Tibial artery (tissue), 4 donors: ENCODE data around the gene SMKR1.

Experiments
- DNase-seq, 2 donors: peaks; one replicate each; pipeline ENCODE4 v3.0.0-alpha.2; 2019
- H3K27ac ChIP-seq, 2 donors: fragments of 200-600 bp; sonication (generic) in 1 of 2; 1 replicate in 1 of 2; 2 replicates in 1 of 2; pipeline ENCODE4 v1.5.1; 2018 to 2019; ENCODE audit warnings: mild to moderate bottlenecking in 1 of 2
- H3K27me3 ChIP-seq, 2 donors: fragments of 200-600 bp; sonication (generic) in 1 of 2; one replicate each; pipeline versions ENCODE4 v1.5.1 to v1.6.0; 2016 to 2019
- H3K36me3 ChIP-seq, 3 donors: fragments of 200-600 bp; sonication (generic) in 2 of 3; one replicate each; pipeline ENCODE4 v1.5.1; 2016 to 2019; ENCODE audit warnings: mild to moderate bottlenecking in 2 of 3
- H3K4me1 ChIP-seq, 4 donors: fragments of 200-600 bp; sonication (generic) in 2 of 4; 1 replicate in 3 of 4; 2 replicates in 1 of 4; pipeline ENCODE4 v1.5.1; 2016 to 2019
- H3K4me3 ChIP-seq, 2 donors: fragments of 200-600 bp; sonication (generic) in 1 of 2; 1 replicate in 1 of 2; 2 replicates in 1 of 2; pipeline ENCODE4 v1.5.1; 2018 to 2019; ENCODE audit warnings: mild to moderate bottlenecking in 2 of 2
- H3K9me3 ChIP-seq, 3 donors: fragments of 200-600 bp; sonication (generic) in 1 of 3; one replicate each; pipeline ENCODE4 v1.5.1; 2016 to 2019
- intact Hi-C: fragments of 100-400 bp; cut with DNase I; formaldehyde crosslinking; loops from one replicate; pipeline ENCODE4 v1.15.0; 2023; ENCODE audit warnings: low total_unique reads
- TF ChIP-seq, protein P1 (sequence below), 2 experiments: fragments of 200-600 bp in 1 of 2; fragments of 450-650 bp in 1 of 2; IDR thresholded peaks; one replicate each; pipeline ENCODE4 v1.5.1; 2017 to 2019; ENCODE audit warnings: antibody characterized with exemption in 2 of 2, mild to moderate bottlenecking in 1 of 2, moderate library complexity in 1 of 2

SMKR1 gene

DNA sequence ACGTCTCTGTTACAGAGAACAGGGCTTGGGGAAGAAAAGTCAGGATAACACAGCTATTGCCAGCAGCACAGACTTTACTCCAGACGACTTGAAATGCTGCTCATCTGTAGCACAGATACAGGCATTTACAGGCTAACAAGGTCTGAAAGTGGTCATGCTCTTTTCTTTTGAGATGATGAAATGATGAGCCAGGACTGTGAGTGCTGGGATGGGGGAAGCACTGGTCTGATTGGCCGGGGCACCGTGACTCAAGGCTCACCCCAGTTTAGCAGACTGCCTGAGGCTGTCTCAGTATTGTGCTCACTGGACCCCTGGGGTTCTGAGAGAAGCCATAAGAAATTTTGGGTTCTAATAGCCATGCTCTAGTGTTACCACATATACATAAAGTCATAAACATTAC is 12.4 kb downstream of the SMKR1 start:
- intact Hi-C loops: no loop called here
- no peak for DNase-seq
- Histone ChIP-seq H3K36me3 (no peaks in the 10 kb centered on the region), H3K27me3 (peaks cover 0 to 12% of the 10 kb centered on the region in 2 donors), H3K4me1 (no peaks in the 10 kb centered on the region), H3K4me3 (no peak overlapping the region), H3K27ac (no peak overlapping the region), H3K9me3 (no peaks in the 10 kb centered on the region)
- TF ChIP-seq, protein P1, sequence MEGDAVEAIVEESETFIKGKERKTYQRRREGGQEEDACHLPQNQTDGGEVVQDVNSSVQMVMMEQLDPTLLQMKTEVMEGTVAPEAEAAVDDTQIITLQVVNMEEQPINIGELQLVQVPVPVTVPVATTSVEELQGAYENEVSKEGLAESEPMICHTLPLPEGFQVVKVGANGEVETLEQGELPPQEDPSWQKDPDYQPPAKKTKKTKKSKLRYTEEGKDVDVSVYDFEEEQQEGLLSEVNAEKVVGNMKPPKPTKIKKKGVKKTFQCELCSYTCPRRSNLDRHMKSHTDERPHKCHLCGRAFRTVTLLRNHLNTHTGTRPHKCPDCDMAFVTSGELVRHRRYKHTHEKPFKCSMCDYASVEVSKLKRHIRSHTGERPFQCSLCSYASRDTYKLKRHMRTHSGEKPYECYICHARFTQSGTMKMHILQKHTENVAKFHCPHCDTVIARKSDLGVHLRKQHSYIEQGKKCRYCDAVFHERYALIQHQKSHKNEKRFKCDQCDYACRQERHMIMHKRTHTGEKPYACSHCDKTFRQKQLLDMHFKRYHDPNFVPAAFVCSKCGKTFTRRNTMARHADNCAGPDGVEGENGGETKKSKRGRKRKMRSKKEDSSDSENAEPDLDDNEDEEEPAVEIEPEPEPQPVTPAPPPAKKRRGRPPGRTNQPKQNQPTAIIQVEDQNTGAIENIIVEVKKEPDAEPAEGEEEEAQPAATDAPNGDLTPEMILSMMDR (IDR thresholded peaks at IDR 0.05): no peak

DNA sequence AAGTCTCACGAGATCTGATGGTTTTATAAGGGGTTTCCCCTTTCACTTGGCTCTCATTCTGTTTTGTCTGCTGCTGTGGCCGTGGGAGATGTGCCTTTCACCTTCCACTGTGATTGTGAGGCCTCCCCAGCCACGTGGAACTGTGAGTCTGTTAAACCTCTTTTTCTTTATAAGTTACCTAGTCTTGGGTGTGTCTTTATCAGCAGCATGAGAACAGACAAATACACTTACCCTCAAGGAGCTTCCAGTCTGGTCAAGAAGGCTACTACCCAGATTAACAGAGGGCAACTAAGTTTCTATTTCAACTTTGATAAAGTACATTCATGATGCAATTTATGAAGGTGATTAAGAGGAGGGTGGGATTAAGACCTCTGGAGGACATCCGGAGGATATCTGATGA is 13.1 kb downstream of the SMKR1 start:
- peaks cover 0 to 12% of the 10 kb centered on the region in 2 donors for H3K27me3 ChIP-seq
- no peaks in the 10 kb centered on the region for H3K36me3 ChIP-seq
- intact Hi-C loops: no loop called here
- H3K9me3 ChIP-seq: no peaks in the 10 kb centered on the region
- TF ChIP-seq, protein P1 (IDR thresholded peaks at IDR 0.05): no peak
- no peak for DNase-seq
- no peak overlapping the region for H3K4me3 ChIP-seq
- no peak overlapping the region for H3K27ac ChIP-seq
- no peaks in the 10 kb centered on the region for H3K4me1 ChIP-seq

DNA sequence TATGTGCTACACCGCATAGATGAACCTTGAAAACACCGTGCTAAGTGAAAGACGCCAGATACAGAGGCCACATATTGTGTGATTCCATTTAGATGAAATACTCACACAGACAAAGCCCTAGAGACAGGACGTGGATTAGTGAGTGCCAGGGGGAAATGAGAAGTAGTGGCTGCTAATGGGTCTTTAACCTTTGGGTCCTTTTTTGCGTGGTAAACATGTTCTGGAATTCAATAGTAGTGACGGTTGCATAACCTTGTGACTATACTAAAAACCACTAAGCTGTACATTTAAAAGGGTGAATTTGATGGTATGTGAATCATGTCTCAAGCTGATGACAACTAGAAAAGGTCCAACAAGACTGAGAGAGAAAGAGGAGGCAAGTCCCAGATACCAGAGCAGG is 15.6 kb downstream of the SMKR1 start:
- TF ChIP-seq, protein P1 (IDR thresholded peaks at IDR 0.05): no peak
- H3K9me3 ChIP-seq: no peaks in the 10 kb centered on the region
- no peak overlapping the region for H3K27ac ChIP-seq
- H3K4me3 ChIP-seq: no peak overlapping the region
- H3K36me3 ChIP-seq: no peaks in the 10 kb centered on the region
- DNase-seq: no peak
- H3K27me3 ChIP-seq: peaks cover 0 to 28% of the 10 kb centered on the region in 2 donors
- intact Hi-C loops: no loop called here
- H3K4me1 ChIP-seq: no peaks in the 10 kb centered on the region

DNA sequence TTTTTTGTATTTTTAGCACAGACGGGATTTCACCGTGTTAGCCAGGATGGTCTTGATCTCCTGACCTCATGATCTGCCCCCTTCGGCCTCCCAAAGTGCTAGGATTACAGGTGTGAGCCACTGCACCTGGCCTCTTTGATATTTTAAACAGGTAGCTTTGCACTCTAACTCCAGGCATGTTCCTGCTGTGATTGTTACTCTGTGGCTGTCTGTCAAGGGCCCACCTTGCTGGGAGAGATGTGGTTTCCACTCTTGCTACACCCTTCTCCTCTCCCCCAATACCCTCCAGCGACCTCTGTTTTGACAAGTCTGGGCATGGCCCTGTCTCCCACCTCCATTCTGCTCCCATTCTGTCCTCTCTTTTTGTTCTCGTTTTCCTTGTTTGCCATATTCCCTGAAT is 17.1 kb downstream of the SMKR1 start:
- DNase-seq: no peak
- Histone ChIP-seq H3K4me3 (no peak overlapping the region), H3K27ac (no peak overlapping the region), H3K27me3 (peaks cover 0 to 29% of the 10 kb centered on the region in 2 donors), H3K9me3 (no peaks in the 10 kb centered on the region), H3K4me1 (no peaks in the 10 kb centered on the region), H3K36me3 (no peaks in the 10 kb centered on the region)
- intact Hi-C loops: no loop called here
- TF ChIP-seq, protein P1 (IDR thresholded peaks at IDR 0.05): no peak

DNA sequence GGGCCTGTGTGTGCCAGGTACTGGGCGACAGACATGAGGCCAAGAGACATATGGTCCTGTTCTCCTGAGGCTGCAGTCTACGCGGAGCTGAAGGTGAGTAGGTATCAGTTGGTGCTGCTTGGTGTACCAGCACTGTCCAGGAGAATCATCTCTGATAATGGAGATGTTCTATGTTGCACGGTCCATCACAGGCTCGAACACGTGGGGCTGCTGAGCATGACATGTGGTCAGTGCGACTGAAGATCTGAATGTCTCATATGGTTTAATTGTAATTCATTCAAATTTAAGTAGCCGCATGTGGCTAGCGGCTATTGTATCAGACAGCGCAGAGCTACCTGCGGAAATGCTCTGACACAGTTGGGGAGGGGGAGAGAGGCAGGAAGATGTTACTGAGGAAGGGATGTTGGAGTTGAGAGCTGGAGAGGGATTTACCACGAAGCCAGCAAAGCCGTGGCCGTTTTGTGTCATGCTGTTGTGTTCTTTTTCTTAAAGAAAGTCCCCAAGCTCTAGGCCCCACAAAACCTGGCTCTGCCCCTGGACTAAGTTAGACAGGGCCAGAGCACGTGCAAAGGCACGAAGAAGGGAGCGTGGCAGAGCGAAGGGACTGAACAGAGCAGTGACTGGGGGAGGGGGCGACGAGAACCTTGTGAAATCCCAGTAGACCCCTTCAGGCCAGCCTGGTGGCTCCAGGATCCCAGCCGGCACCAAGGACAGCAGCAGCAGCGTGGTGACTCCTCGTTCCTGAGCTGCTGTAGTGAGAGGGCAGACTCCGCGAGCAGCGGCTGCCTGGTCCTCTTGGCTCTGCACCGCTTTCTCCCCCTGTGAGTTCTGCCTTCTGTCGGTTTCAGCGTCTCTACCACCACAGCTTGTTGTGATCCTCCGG is 20.0 kb downstream of the SMKR1 start:
- no peak for DNase-seq
- TF ChIP-seq, protein P1 (IDR thresholded peaks at IDR 0.05): no peak
- intact Hi-C loops: no loop called here
- no peaks in the 10 kb centered on the region for H3K9me3 ChIP-seq
- no peak overlapping the region for H3K4me3 ChIP-seq
- no peak overlapping the region for H3K27ac ChIP-seq
- H3K36me3 ChIP-seq: no peaks in the 10 kb centered on the region
- peaks cover 0 to 34% of the 10 kb centered on the region in 2 donors for H3K27me3 ChIP-seq
- H3K4me1 ChIP-seq: no peaks in the 10 kb centered on the region
